HG03565 (cell line): ENCODE results near the gene ZBTB2.

Source experiments
- ATAC-seq: cut with Tn5 transposase; IDR thresholded peaks from one replicate; pipeline ENCODE4 v1.9.1; 2021; ENCODE audit warnings: mild to moderate bottlenecking, moderate library complexity; ENCODE audit not compliant: unreplicated experiment

ZBTB2 gene, protein sequence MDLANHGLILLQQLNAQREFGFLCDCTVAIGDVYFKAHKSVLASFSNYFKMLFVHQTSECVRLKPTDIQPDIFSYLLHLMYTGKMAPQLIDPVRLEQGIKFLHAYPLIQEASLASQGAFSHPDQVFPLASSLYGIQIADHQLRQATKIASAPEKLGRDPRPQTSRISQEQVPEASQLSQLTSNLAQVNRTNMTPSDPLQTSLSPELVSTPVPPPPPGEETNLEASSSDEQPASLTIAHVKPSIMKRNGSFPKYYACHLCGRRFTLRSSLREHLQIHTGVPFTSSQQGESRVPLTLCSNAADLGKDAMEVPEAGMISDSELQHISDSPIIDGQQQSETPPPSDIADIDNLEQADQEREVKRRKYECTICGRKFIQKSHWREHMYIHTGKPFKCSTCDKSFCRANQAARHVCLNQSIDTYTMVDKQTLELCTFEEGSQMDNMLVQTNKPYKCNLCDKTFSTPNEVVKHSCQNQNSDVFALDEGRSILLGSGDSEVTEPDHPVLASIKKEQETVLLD

DNA sequence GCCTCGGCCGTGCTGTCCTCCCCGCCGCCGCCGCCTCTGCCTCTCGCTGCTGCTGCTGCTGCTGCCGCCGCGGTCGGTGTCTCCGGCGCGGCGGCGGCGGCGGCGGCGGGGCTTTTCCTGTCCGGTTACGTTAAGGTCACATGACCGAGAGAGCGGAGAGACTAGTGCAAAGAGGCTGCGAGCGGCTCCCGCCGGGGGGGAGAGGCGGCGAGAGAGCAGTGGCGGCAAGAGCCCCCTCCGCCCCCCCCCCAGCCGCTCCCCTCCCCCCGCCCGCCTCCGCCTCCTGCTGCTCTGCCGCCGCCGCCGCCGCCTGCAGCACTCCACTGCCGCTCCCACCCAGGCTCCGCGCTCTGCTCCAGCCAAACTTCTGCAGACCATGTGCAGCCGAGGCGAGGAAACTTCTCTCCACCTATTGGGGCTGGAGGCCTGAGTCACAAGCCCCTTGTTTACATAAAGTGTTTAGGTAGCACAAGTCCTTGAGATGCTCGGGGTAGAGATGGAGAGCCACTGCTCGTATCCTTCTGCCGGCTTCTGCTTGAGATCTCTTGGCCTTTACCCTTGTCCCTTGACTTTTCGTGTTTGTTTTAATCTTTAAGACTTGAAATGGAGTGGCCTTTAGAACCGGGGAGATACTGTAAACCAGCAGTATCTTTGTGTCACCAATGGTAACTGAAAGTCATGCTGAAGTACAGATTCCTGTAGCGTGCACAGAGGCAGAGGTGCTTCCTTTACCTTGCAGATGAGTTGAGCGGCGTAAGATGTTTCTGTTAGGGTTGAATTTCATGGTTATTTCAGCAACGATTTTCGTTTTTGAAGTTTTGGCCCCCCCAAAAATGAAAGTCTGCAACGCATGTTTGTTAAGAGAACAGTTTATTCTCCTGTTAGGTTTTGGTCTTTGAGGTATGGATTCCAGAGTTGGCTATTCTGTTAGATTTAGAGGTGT lies at the start of gene ZBTB2:
Gene ZBTB2 (minus strand): TSS at position 89 of the 943 bp plus-strand sequence. CDS start 17,922 bp downstream, outside the sequence.
- ATAC-seq, result no peak

DNA sequence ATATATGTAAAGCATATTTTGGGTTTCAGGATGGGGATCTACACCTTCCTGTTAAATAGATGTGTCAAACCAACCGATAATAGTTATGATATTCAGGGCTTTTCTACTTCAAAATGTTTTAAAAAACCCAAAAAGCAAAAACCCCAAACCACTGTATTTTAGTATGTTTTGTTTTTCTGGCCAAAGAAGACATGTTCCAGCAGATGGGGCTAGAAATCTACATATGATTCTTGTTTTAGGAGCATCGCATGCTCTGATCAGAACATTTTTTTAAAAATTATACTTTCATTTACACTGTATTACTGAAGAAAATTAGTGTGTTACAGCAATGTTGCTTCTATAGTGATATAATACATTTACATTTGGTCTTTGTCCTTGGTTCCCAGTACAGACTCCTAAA lies 49.6 kb upstream of the ZBTB2 start:
- peak; percentile 35 for ATAC-seq

DNA sequence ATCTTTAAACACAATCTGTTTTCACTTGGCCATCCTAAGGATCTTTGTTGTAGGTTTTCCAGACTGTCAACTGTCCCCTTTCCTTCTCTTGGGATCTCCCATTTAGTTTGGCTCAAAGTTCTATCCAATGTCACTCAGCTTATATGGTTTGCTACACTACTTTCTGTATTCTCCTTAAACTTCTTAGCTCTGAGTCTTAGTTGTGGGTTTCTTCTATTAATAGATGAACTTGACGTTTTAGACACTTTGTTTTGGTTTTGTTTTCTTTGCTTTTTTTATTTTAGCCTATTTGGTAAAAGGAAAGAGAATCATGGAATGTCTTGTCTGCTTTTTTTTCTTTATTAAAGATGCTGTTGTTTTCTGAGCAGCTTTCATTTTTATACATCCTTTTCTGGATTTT lies 49.1 kb upstream of the ZBTB2 start:
- peak; percentile 56 for ATAC-seq

DNA sequence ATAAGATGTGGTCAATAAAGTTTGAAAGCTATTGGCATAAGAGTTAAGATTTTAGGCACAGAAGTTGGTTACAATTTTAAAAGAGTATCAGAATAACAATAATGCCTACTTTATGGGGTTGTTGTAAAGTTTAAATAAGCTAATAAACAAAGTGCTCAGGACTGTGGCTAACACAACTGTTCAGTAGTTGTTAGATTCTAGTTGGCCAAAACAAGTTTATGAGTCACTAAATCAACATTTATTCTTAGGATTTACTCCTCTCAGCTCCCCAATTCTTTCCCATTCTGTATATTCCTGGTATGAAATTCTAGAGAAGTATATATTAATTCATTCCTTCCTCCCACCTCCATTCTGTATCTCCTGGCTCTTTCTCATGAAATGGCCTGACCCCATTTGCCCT lies 46.0 kb upstream of the ZBTB2 start:
- no peak for ATAC-seq

DNA sequence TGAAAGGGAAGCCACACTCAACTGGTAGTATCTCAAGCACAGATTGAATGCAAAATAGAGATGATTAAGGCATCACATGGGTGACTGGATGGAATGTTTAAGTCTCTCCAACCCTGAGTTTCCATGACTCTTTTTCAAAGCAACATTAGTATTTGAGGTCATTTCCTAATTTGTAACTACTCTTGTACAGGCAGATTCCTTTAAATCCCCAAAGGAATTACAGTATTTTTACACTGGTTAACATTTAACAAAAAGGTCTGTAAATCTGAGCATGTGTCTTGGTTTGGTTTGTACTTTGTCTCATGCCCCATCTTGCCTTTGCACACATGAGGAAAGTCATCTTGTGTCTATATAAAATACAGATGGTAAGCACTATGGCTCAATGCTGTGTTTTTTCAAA lies 45.4 kb upstream of the ZBTB2 start:
- no peak for ATAC-seq

DNA sequence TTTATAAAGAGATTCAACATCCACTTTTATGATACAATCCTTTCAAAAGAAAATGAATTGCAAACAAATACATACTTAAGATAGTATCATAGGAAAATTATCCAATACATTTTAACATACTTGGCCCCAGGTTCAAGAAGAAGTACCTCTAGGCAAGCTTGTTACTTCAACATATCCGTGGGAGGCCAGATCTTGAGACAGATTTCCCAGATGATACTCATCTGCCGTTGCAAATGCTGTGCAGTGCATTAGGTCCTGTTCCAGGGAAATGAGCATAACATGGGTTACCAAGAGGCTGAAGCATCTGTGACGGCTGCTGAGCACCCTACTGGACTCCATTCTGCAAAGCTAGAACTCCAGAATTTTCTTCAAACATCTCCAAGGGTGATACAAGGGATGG lies 44.9 kb upstream of the ZBTB2 start:
- no peak for ATAC-seq

DNA sequence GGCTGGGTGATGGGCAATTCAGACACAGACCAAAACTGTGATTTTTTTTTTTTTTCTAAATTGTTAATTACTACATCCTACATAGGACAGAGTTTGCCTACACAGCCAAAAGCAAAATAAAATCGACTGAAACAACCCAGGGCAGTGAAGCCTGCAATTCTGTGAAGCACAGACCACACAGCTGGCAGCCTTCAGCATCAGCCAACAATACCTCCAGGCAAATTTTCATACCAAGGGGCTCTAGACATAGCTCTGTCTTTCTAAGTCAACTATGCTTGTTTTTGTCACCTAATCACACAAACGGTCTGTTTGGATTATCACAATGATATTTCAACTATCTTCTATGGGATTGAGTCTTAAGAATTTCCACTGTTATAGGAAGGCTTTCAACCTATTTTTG lies 43.0 kb upstream of the ZBTB2 start:
- ATAC-seq, result peak; percentile 48

DNA sequence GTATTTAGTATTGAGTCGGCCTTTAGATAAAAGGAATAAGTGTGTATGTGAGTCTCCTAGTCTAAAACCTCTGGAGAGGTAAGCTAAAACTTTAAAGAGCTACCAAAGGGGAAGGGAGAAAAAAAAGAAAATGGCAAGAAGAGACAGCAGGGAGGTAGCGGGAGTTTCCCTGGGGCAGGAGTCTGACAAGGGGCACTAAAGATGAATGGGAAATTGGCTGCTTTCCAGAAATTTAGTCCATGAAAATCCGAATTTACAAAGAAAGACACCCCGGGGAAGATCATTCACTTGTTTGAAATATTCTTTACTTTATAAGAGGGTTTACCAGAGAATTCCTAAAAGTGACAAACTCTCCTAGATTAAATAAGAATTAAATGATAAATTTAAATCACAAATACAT lies 41.3 kb upstream of the ZBTB2 start:
- no peak for ATAC-seq

DNA sequence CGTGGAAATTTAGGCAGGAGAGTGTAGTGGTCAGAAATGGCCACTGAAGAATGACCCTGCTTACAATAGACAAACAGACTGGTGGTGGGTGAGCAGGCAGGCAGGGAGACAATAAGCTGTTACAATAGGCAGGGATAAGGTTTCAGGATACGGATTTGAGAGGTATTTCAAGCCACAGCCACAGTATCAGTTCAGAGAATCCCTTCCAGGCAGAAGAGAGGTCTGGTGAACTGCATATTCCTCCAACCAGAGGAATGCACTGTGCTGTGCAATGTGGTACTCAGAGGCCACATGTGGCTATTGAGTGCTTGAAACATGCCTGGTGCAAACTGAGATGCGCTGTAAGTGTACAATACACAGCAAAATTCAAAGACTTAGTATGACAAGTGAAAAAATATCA lies 40.0 kb upstream of the ZBTB2 start:
- no peak for ATAC-seq

DNA sequence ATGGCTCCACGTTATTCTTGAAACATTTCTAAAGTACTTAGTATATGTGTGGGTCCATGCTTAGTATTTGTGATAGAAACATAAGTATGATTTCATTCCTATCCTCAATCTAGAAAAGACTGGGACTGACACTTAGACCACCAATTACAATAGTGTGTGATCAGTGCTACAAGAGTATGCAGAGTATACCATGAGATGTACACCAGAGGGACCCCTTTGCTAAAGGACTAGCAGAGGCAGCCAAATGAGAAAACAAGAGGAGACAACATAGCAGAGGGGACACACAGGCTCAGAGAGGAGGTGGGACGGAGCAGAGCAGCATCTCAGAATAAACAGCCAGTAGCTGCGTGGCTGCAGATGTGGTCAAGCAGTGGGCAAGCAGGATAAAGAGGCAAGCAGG lies 39.5 kb upstream of the ZBTB2 start:
- ATAC-seq, result no peak

DNA sequence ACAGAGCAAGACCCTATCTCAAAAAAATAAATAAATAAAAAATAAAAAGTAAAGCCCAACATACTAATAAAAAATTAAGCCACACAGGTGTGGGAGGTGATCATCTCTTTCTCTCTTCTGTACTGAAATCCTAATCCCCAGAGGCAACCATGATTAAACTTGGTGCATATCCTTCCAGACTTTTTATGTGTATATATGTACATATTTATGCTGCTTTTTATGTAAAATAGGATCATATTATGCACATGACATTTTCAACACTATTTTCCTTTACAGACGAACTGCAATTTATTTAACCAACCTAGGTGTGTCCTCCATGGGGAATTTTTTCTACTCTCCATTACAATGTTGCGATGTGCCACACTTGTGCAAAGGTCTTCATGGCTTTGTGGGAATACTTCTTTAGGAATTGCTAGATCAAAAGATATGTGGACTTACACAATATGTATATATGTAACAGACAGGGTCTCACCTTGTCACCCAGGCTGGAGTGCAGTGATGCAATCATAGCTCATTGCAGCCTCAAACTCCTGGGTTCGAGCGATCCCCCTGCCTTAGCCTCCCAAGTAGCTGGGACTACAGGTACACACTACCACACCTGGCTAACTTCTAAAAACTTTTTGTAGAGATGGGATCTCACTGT lies 36.9 kb upstream of the ZBTB2 start:
- ATAC-seq, result no peak

DNA sequence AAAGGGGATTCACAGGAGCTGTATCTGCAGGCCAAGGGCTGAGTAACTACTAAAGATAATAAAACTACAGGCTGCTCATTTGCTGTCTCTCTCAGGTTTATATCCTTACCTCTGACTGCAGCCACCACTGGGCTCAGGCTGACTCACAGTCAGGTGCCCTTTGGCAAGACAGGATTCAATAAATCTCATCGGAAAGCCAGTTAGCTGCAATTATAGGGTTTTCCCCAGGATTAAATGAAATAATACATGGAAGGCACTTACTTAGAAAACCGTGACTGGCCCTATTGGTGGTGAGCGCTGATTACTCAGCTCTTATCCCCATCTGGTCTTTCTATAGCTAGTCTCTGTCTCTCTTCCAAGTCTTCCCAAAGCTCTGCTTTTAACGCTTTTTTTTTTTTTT lies 34.2 kb upstream of the ZBTB2 start:
- ATAC-seq, result no peak

DNA sequence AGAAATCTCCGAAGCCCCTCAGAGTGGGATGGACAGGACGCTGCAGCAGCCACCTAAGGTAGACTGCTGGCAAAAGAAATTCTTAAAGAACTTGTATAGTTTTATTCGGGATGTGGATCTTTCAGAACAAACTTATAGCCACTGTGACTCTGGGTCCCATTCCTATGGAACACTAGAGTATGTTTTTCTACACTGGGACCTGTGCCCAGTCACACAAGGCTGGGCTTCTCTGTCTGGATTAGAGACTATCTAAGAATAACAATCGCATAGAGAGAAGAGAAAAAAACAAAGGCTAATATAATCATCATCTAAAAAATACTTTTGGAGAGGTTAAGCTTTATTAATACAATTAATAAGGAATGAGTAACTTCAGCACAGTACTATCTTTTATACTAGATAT lies 31.6 kb upstream of the ZBTB2 start:
- no peak for ATAC-seq

DNA sequence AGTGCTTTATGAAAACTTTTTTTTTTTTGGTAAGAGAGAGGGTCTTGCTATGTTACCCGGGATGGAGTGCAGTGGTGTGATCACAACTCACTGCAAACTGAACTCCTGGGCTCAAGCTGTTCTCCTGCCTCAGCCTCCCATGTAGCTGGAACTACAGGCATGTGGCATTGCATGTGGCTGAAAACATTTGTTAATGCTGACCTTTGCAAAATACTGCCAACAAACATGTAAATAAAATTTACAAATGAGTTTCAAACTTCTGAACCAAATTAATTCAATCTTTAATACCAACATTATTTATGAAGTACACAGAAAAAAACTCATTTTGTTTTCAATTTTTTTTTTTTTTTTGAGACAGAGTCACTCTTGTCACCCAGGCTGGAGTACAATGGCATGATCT lies 26.1 kb upstream of the ZBTB2 start:
- ATAC-seq, result no peak

DNA sequence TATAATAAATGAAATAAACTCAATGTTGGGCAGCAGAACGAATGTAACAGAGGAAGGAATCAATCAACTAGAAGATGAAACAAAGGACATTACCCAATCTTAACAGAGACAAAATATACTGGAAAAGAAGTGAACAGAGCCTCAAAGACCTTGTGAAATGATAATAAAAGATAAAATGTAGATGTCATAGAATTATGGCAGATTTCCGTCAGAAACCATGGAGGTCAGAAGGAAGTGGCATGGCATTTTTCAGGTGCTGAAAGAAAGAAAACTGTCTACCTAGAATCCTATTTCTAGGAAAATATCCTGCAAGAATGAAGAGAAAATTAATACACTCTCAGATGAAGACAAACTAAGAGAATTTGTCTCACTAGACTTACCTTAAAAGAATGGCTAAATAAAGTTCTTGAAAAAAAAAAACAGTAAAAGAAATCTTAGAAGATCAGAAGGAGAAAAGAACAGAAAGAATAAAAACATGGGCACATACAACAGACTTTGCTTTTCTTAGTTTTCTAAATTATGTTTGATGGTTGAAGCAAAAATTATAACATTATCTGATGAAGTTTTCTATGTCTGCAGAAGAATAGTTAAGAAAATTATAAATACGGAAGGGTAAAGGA lies 23.4 kb upstream of the ZBTB2 start:
- ATAC-seq, result no peak

DNA sequence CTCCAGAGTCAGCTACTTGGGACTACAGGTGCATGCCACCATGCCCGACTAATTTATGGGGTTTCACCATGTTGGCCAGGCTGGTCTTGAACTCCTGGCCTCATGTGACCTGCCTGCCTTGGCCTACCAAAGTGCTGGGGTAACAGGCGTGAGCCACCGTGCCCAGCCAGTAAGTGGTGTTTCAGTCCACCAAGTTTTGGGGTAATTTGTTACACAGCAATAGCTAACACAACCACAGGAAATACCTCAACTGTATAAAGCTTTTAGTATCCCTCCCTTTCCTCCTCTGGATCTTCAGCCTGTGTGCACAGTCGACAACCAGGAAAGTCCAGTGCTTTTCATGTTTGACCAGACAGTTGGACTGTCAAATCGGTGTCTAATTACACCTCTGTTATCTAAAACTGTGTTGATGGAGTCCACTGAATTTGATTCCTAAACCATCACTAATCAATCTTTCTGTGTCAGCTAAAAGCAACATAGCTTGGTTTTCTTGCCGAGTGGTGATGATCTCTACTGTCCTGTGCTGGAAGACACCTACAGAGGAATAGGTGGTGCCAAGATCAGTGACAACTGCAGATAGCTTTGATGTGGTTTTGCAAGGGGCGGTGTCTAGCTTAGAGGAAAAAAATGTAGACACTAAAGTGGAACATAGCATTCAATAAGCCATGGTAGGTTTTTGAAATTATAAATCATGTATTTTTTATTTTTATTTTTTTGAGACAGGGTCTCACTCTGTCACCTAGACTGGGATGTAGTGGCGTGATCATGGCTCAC lies 22.2 kb upstream of the ZBTB2 start:
- ATAC-seq, result no peak

DNA sequence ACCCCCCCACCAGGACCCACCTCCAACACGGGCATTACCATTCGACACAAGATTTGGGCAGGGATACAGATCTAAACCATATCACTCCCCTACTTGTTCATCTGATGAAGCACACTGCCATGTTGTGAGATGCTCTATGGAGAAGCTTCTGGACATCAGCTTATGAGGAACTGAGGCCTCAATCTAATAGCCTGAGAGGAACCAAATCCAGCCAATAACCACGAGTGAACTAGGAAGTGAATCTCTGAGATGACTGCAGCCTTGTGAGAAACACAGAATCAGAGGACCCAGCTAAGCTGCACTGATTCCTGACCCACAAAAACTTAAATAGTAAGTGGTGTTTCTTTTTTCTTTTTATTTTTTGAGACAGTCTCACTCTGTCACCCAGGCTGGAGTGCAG lies 21.6 kb upstream of the ZBTB2 start:
- ATAC-seq, result no peak

DNA sequence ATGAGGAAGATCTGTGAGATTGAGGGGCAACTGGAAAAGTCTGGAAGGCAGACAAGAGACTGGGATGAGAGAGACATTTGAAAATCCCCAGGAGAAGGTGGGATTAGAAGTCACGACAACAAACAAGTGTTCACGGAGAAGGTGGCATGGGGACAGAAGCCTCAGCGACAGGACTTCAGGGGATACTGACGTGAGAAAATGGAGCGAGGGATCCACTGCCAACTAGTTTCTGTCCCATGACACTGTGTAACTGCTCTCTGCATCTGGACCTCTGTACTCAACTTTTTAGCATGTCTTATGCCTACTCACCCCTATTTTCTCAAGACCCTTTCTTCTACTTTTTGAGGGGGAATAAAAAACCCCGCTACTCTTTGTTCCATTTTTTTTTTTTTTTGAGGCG lies 18.3 kb upstream of the ZBTB2 start:
- no peak for ATAC-seq

DNA sequence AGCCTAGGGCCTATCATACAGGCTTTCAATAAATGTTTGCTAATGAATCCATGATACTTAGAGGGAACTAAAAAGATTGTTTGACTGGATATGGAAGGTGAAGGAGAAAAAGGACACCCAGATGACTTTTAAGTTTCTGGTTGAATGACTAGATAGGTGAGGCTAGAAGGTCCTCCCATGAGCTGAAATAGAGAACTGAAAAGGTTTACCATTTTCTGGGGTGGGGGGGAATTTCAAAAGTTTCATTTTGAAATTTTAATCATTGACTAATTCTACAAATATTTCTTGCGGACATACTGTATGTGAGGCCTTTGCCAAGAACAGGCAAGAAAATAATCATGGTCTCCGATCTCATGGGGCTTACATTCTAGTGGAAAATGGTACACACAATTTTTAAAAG lies 17.9 kb upstream of the ZBTB2 start:
- peak; percentile 64 for ATAC-seq

DNA sequence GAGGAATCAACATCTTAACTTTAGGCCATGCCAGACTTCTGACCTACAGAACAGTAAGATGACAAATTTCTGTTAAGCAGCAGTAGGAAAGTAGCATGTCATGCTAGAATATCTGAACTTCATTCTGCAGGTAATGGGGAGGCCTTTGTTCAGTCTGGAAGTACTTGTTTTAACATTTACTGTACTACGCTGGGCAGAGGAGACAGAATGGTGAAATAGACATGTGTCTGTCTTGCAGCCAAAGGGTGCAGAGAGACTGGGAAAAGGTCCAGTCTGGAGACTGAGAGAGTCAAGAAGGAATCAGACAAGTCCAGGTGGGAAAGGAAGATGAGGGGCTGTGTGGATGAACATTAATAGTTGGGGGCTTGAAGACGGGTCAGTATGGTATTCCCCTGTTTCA lies 17.5 kb upstream of the ZBTB2 start:
- ATAC-seq, result no peak
